ENCODE measurements around the gene ZNF839. TPM values are rescaled to one million over a fixed set of nuclear protein-coding genes. Genes with fewer than 3 reads are reported as not detected.

The ZNF839 gene
- total and polyA plus RNA-seq, 2 experiments from 2014 or later: 7.9 to 10.0 TPM

- Histone ChIP-seq H2AFZ (no peak overlapping the region), H3K4me1 (ENCODE audit: insufficient read depth) (no peaks in the 10 kb centered on the region), H3K4me2 (no peak overlapping the region), H3K36me3 (ENCODE audit: insufficient read depth) (no peaks in the 10 kb centered on the region), H4K20me1 (replicated peaks; ENCODE audit: insufficient read depth) (no peaks in the 10 kb centered on the region), H3K27ac (ENCODE audit: low read depth) (no peak overlapping the region), H3K9me2 (ENCODE audit: insufficient read depth) (no peaks in the 10 kb centered on the region), H3K79me2 (replicated peaks; ENCODE audit: insufficient read depth) (no peaks in the 10 kb centered on the region), H3K4me3 (no peak overlapping the region), H3K27me3 (ENCODE audit: insufficient read depth) (no peaks in the 10 kb centered on the region), H3F3A (replicated peaks; ENCODE audit: low read depth) (no peaks in the 10 kb centered on the region)
- no peaks in the 10 kb centered on the region; the same call in 2 of the 3 replicates for H3K4me1 Mint-ChIP-seq
- peaks cover 3% of the 10 kb centered on the region for H3K27me3 Mint-ChIP-seq (ENCODE audit: insufficient read depth, low read depth, poor library complexity)
- H3K9me3 Mint-ChIP-seq: peaks cover 6% of the 10 kb centered on the region; the same call in 2 of the 3 replicates
- no peaks in the 10 kb centered on the region for H3K36me3 Mint-ChIP-seq (ENCODE audit: low read depth)
- DNase-seq (ENCODE audit: low spot score) (no peak), ATAC-seq (no peak)
- TF ChIP-seq CREB1 (CRISPR knock-in tag; IDR thresholded peaks at IDR 0.05; ENCODE audit: low read depth) (no peak), JUNB (IDR thresholded peaks at IDR 0.05; ENCODE audit: unreplicated experiment) (no peak), STAT1 (IDR thresholded peaks at IDR 0.05; ENCODE audit: unreplicated experiment) (no peak), EZH2 (IDR thresholded peaks at IDR 0.05; ENCODE audit: low read depth, unreplicated experiment) (no peak), CTCF (conservative IDR thresholded peaks at IDR 0.05; ENCODE audit: low read depth in 2 of 2) (no peak), NANOG (IDR thresholded peaks at IDR 0.05; ENCODE audit: borderline replicate concordance) (no peak), ZNF114 (CRISPR knock-in tag; IDR thresholded peaks at IDR 0.05) (no peak), POLR2AphosphoS5 (IDR thresholded peaks at IDR 0.05; ENCODE audit: low read depth) (no peak)
- no peak overlapping the region for H3K27ac Mint-ChIP-seq
- no peak overlapping the region for H3K4me3 Mint-ChIP-seq
Observed at GRCh38 chr14:102292441-102292840, 27.1 kb upstream of the ZNF839 start.

- Histone ChIP-seq H4K20me1 (replicated peaks; ENCODE audit: insufficient read depth) (no peaks in the 10 kb centered on the region), H3K27ac (ENCODE audit: low read depth) (no peak overlapping the region), H3K27me3 (ENCODE audit: insufficient read depth) (no peaks in the 10 kb centered on the region), H3K4me3 (no peak overlapping the region), H3K79me2 (replicated peaks; ENCODE audit: insufficient read depth) (no peaks in the 10 kb centered on the region), H3K4me2 (no peak overlapping the region), H2AFZ (no peak overlapping the region), H3F3A (replicated peaks; ENCODE audit: low read depth) (no peaks in the 10 kb centered on the region), H3K9me2 (ENCODE audit: insufficient read depth) (no peaks in the 10 kb centered on the region), H3K36me3 (ENCODE audit: insufficient read depth) (no peaks in the 10 kb centered on the region), H3K4me1 (ENCODE audit: insufficient read depth) (no peaks in the 10 kb centered on the region)
- ATAC-seq (no peak), DNase-seq (ENCODE audit: low spot score) (no peak)
- H3K9me3 Mint-ChIP-seq: peaks cover 6% of the 10 kb centered on the region; the same call in 2 of the 3 replicates
- H3K27ac Mint-ChIP-seq: no peak overlapping the region
- H3K36me3 Mint-ChIP-seq (ENCODE audit: low read depth): no peaks in the 10 kb centered on the region
- TF ChIP-seq EZH2phosphoT487 (IDR thresholded peaks at IDR 0.05; ENCODE audit: unreplicated experiment): no peak
- TF ChIP-seq POLR2AphosphoS5 (IDR thresholded peaks at IDR 0.05; ENCODE audit: low read depth): no peak
- TF ChIP-seq EZH2 (IDR thresholded peaks at IDR 0.05; ENCODE audit: low read depth, unreplicated experiment): no peak
- H3K27me3 Mint-ChIP-seq (ENCODE audit: insufficient read depth, low read depth, poor library complexity): peaks cover 3% of the 10 kb centered on the region
- no peak overlapping the region for H3K4me3 Mint-ChIP-seq
- no peaks in the 10 kb centered on the region; the same call in 2 of the 3 replicates for H3K4me1 Mint-ChIP-seq
Observed at GRCh38 chr14:102293781-102294180, 25.8 kb upstream of the ZNF839 start.

- Mint-ChIP-seq H3K36me3 (ENCODE audit: low read depth) (no peaks in the 10 kb centered on the region), H3K27ac (no peak overlapping the region), H3K27me3 (ENCODE audit: insufficient read depth, low read depth, poor library complexity) (peaks cover 3% of the 10 kb centered on the region), H3K9me3 (peaks cover 8% of the 10 kb centered on the region; the same call in 2 of the 3 replicates), H3K4me3 (no peak overlapping the region), H3K4me1 (no peaks in the 10 kb centered on the region; the same call in 2 of the 3 replicates)
- ATAC-seq (peak; percentile 49), DNase-seq (ENCODE audit: low spot score) (no peak)
- Histone ChIP-seq H3K4me1 (ENCODE audit: insufficient read depth) (no peaks in the 10 kb centered on the region), H3K79me2 (replicated peaks; ENCODE audit: insufficient read depth) (no peaks in the 10 kb centered on the region), H3K27me3 (ENCODE audit: insufficient read depth) (no peaks in the 10 kb centered on the region), H3K36me3 (ENCODE audit: insufficient read depth) (no peaks in the 10 kb centered on the region), H4K20me1 (replicated peaks; ENCODE audit: insufficient read depth) (no peaks in the 10 kb centered on the region), H3F3A (replicated peaks; ENCODE audit: low read depth) (no peaks in the 10 kb centered on the region), H3K27ac (ENCODE audit: low read depth) (no peak overlapping the region), H3K9me2 (ENCODE audit: insufficient read depth) (no peaks in the 10 kb centered on the region), H3K4me2 (no peak overlapping the region), H3K4me3 (no peak overlapping the region), H2AFZ (no peak overlapping the region)
- TF ChIP-seq ETS1 (IDR thresholded peaks at IDR 0.05) (no peak), CTCF (conservative IDR thresholded peaks at IDR 0.05; ENCODE audit: low read depth in 2 of 2) (peak; percentile 36 to 42; a peak in 3 of 4 replicates)
Observed at GRCh38 chr14:102295270-102295669, 24.3 kb upstream of the ZNF839 start.

Data from GM23338 (cell line).